ENCODE data around the gene CYBA. TPM values are rescaled to one million over a fixed set of nuclear protein-coding genes. Genes with fewer than 3 reads are reported as not detected.

The CYBA gene
- total and polyA plus RNA-seq, 2 of the 13 experiments (the other 11 are each of a cell fraction or from before 2014, with no cell fraction given): 196 to 250 TPM

DNA sequence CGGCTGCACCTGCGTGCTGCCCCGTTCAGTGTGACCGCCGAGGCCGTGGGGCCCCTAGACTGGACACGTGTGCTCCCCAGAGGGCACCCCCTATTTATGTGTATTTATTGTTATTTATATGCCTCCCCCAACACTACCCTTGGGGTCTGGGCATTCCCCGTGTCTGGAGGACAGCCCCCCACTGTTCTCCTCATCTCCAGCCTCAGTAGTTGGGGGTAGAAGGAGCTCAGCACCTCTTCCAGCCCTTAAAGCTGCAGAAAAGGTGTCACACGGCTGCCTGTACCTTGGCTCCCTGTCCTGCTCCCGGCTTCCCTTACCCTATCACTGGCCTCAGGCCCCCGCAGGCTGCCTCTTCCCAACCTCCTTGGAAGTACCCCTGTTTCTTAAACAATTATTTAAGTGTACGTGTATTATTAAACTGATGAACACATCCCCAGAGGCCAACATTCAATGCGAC, 10.8 kb downstream of the CYBA start (continued):
- TF ChIP-seq SRY (CRISPR knock-in tag; IDR thresholded peaks at IDR 0.05) (0 out of 2 replicates have a peak, but pooled peaks have one; percentile 1), ZNF670 (CRISPR knock-in tag; IDR thresholded peaks at IDR 0.05; ENCODE audit: borderline replicate concordance) (no peak), RBM39 (IDR thresholded peaks at IDR 0.05; ENCODE audit: low read depth, low read length, poor library complexity, severe bottlenecking) (peak; percentile 14)
- TF ChIP-seq, protein P1, sequence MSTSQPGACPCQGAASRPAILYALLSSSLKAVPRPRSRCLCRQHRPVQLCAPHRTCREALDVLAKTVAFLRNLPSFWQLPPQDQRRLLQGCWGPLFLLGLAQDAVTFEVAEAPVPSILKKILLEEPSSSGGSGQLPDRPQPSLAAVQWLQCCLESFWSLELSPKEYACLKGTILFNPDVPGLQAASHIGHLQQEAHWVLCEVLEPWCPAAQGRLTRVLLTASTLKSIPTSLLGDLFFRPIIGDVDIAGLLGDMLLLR (CRISPR knock-in tag; IDR thresholded peaks at IDR 0.05): no peak
- TF ChIP-seq, protein P2, sequence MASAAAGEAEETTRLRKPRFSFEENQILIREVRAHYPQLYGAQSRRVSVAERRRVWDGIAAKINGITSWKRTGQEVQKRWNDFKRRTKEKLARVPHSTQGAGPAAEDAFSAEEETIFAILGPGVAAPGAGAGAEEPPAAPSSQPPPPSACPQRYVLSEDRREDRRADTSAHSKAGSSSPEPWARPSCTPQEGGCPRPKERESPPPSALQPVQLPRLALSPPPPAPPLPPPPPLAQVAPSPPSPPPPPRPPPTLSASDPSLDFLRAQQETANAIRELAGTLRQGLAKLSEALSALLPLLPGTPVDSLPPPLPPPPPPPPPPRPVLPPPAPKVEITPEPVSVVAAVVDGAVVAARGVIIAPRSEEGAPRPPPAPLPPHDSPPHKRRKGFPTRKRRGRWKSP (CRISPR knock-in tag; IDR thresholded peaks at IDR 0.05): 0 out of 2 replicates have a peak, but pooled peaks have one; percentile 27
- TF ChIP-seq, protein P3, sequence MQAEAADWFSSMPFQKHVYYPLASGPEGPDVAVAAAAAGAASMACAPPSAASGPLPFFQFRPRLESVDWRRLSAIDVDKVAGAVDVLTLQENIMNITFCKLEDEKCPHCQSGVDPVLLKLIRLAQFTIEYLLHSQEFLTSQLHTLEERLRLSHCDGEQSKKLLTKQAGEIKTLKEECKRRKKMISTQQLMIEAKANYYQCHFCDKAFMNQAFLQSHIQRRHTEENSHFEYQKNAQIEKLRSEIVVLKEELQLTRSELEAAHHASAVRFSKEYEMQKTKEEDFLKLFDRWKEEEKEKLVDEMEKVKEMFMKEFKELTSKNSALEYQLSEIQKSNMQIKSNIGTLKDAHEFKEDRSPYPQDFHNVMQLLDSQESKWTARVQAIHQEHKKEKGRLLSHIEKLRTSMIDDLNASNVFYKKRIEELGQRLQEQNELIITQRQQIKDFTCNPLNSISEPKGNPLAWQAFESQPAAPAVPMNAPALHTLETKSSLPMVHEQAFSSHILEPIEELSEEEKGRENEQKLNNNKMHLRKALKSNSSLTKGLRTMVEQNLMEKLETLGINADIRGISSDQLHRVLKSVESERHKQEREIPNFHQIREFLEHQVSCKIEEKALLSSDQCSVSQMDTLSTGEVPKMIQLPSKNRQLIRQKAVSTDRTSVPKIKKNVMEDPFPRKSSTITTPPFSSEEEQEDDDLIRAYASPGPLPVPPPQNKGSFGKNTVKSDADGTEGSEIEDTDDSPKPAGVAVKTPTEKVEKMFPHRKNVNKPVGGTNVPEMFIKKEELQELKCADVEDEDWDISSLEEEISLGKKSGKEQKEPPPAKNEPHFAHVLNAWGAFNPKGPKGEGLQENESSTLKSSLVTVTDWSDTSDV (CRISPR knock-in tag; IDR thresholded peaks at IDR 0.05): 0 out of 2 replicates have a peak, but pooled peaks have one; percentile 38
